Adrenal gland (tissue), 5 donors: ENCODE data around the gene HOXB2.

Experiments
- CTCF ChIP-seq, 6 experiments: fragments of 450-650 bp in 4 of 6; fragments of 200-600 bp in 2 of 6; sonication (generic) in 1 of 6; IDR thresholded peaks; 1 replicate in 5 of 6; 2 replicates in 1 of 6; pipeline versions ENCODE4 v1.5.1 to v1.8.0; 2016 to 2021; ENCODE audit warnings: antibody characterized with exemption in 6 of 6, mild to moderate bottlenecking in 2 of 6, moderate library complexity in 1 of 6
- POLR2A ChIP-seq, 2 donors: fragments of 450-650 bp; IDR thresholded peaks; one replicate each; pipeline ENCODE4 v1.6.1; 2017; ENCODE audit warnings: antibody characterized with exemption in 2 of 2, mild to moderate bottlenecking in 2 of 2, moderate library complexity in 1 of 2
- donor health status: DM: no; HTN: no; CAD: no.

DNA sequence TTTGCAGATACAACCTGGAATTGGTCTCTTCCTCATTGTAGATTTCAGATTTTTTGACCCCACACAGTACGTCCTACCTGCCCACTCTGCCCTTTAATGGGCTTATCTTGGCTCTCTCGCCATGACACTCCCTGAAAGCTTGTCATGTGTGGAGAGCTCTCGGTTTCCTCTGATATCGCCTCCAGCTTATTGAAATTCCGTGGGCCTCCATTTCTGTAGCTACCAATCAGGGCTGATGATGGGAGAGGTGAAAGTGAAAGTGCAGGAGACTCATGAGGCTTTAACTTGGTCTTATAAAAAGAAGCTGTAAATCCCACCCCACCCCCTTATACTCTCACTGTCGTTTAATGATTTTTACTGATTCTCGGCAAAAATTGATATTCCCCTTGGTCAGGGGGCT, 31.8 kb downstream of the HOXB2 start:
- TF ChIP-seq POLR2A (IDR thresholded peaks at IDR 0.05): no peak
- no peak for TF ChIP-seq CTCF (IDR thresholded peaks at IDR 0.05)
